ENCODE results near the gene ATAD1. TPM values are rescaled to one million over a fixed set of nuclear protein-coding genes. Genes with fewer than 3 reads are reported as not detected.

Gene ATAD1
- total and polyA plus RNA-seq, 9 of the 15 experiments (the other 6 are each of a cell fraction or from before 2014, with no cell fraction given): 11.3 to 33.8 (median 27.3) TPM

DNA sequence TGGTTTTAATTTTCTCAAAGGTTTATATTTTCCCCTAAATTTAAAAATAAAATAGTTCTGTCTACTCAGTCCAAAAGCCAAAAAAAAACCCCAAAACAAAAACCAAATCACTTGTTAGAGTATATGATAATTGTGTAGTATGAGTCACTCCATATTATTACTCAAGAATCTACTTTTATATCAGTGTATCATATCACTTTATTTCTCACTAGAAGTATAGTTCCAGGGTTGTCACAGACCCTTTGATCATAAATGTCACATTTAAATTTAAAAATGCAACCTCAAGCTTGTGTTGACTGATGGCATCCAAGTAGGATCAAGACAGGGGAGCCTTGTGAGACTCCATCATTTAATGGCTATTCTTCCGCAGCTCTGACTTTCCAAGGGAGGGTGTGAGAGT, 97.4 kb downstream of the ATAD1 start:
- H3K79me2 ChIP-seq (ENCODE audit: control insufficient read depth, insufficient read depth, low read length): no peaks in the 10 kb centered on the region
- FAIRE-seq: no peak
- BruUV-seq (replicated peaks): no TSS peak
- POLR2A ChIA-PET: no interaction called here
- no peak for DNase-seq (ENCODE audit: extremely low read depth in 1 of 4, low spot score in 3 of 4)
- no peak overlapping the region for H3K27ac ChIP-seq (ENCODE audit: extremely low read depth, low read depth, low read length)
- H2AFZ ChIP-seq (ENCODE audit: low read depth, low read length): no peak overlapping the region
- intact Hi-C loops (cut with micrococcal nuclease): no loop called here
- no peak overlapping the region for H3K4me3 ChIP-seq
- H3K27me3 ChIP-seq (ENCODE audit: control insufficient read depth in 2 of 2, insufficient read depth in 2 of 2, low read length in 2 of 2): peaks cover 0 to 2% of the 10 kb centered on the region in 2 experiments; a peak in 2 of 5 replicates
- WGBS (ENCODE audit: insufficient coverage, low coverage, missing lambda C conversion rate): 5% methylated on average over 1 of the region's 1 CpG
- no peaks in the 10 kb centered on the region for H3K9me1 ChIP-seq (ENCODE audit: control insufficient read depth, insufficient read depth, low read length)
- H3K9ac ChIP-seq (ENCODE audit: insufficient read depth in 1 of 2, low read depth in 2 of 2, low read length in 2 of 2): no peak overlapping the region
- no peaks in the 10 kb centered on the region for H3K9me3 ChIP-seq (replicated peaks; ENCODE audit: control insufficient read depth, insufficient read depth, low read depth, low read length)
- in situ Hi-C loops (cut with MboI): no loop called here
- CTCF ChIA-PET (ENCODE audit: low intra/inter-chr PET ratio): no interaction called here
- H3K4me1 ChIP-seq (replicated peaks in 1 of 2; ENCODE audit: control insufficient read depth in 2 of 2, insufficient read depth in 2 of 2, low read length in 2 of 2): no peaks in the 10 kb centered on the region
- H3K36me3 ChIP-seq (ENCODE audit: control insufficient read depth, insufficient read depth, low read length): no peaks in the 10 kb centered on the region
- no peak overlapping the region for H3K4me2 ChIP-seq (ENCODE audit: insufficient read depth, low read length)
- ATAC-seq: no peak
- no peaks in the 10 kb centered on the region for H4K20me1 ChIP-seq (replicated peaks; ENCODE audit: control insufficient read depth, insufficient read depth, low read length)
- TF ChIP-seq ZNF347 (CRISPR knock-in tag; IDR thresholded peaks at IDR 0.05; ENCODE audit: low read depth) (no peak), FOXP1 (CRISPR knock-in tag; IDR thresholded peaks at IDR 0.05) (no peak), PYGO2 (tag; IDR thresholded peaks at IDR 0.05) (no peak), GTF2A2 (tag; IDR thresholded peaks at IDR 0.05) (no peak), RBFOX2 (IDR thresholded peaks at IDR 0.05; ENCODE audit: low read depth, low read length) (no peak), MTA3 (IDR thresholded peaks at IDR 0.05; ENCODE audit: borderline replicate concordance) (no peak)
- TF ChIP-seq, protein P1, sequence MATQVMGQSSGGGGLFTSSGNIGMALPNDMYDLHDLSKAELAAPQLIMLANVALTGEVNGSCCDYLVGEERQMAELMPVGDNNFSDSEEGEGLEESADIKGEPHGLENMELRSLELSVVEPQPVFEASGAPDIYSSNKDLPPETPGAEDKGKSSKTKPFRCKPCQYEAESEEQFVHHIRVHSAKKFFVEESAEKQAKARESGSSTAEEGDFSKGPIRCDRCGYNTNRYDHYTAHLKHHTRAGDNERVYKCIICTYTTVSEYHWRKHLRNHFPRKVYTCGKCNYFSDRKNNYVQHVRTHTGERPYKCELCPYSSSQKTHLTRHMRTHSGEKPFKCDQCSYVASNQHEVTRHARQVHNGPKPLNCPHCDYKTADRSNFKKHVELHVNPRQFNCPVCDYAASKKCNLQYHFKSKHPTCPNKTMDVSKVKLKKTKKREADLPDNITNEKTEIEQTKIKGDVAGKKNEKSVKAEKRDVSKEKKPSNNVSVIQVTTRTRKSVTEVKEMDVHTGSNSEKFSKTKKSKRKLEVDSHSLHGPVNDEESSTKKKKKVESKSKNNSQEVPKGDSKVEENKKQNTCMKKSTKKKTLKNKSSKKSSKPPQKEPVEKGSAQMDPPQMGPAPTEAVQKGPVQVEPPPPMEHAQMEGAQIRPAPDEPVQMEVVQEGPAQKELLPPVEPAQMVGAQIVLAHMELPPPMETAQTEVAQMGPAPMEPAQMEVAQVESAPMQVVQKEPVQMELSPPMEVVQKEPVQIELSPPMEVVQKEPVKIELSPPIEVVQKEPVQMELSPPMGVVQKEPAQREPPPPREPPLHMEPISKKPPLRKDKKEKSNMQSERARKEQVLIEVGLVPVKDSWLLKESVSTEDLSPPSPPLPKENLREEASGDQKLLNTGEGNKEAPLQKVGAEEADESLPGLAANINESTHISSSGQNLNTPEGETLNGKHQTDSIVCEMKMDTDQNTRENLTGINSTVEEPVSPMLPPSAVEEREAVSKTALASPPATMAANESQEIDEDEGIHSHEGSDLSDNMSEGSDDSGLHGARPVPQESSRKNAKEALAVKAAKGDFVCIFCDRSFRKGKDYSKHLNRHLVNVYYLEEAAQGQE (IDR thresholded peaks at IDR 0.05; ENCODE audit: borderline replicate concordance): no peak
- TF ChIP-seq, protein P1 (CRISPR knock-in tag; IDR thresholded peaks at IDR 0.05; ENCODE audit: low read depth): no peak
- TF ChIP-seq, protein P2, sequence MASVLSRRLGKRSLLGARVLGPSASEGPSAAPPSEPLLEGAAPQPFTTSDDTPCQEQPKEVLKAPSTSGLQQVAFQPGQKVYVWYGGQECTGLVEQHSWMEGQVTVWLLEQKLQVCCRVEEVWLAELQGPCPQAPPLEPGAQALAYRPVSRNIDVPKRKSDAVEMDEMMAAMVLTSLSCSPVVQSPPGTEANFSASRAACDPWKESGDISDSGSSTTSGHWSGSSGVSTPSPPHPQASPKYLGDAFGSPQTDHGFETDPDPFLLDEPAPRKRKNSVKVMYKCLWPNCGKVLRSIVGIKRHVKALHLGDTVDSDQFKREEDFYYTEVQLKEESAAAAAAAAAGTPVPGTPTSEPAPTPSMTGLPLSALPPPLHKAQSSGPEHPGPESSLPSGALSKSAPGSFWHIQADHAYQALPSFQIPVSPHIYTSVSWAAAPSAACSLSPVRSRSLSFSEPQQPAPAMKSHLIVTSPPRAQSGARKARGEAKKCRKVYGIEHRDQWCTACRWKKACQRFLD (CRISPR knock-in tag; IDR thresholded peaks at IDR 0.05): no peak
- TF ChIP-seq, protein P3, sequence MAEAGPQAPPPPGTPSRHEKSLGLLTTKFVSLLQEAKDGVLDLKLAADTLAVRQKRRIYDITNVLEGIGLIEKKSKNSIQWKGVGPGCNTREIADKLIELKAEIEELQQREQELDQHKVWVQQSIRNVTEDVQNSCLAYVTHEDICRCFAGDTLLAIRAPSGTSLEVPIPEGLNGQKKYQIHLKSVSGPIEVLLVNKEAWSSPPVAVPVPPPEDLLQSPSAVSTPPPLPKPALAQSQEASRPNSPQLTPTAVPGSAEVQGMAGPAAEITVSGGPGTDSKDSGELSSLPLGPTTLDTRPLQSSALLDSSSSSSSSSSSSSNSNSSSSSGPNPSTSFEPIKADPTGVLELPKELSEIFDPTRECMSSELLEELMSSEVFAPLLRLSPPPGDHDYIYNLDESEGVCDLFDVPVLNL (CRISPR knock-in tag; IDR thresholded peaks at IDR 0.05; ENCODE audit: low read depth): no peak
